ENCODE data around the gene FHAD1. TPM values are rescaled to one million over a fixed set of nuclear protein-coding genes. Genes with fewer than 3 reads are reported as not detected.

FHAD1 gene
- polyA plus RNA-seq, 1 of the 3 experiments (the other 2 are of a cell fraction), result 0.48 TPM

DNA sequence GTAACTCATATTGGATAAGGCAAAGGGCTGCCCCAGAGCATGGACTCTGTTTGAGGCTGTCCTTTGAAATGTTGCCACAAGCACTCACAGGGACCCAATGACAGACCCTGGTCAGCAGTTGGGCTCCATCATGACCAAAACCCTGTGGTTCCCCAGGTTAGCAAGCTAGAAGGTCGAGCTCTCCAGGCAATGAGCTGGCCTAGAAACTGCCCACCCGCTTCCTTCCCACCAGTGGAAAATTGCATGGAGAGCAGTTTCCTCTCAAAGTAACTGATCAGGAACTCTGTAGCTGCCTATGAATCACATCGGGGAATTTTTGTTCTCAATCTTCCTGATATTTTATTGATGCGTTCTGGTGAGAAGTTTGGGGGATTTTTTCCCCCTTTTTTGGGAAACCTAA is 52.8 kb downstream of the FHAD1 start:
- Histone ChIP-seq H4K20me1 (ENCODE audit: insufficient read depth) (no peaks in the 10 kb centered on the region), H3K27me3 (ENCODE audit: insufficient read depth) (no peaks in the 10 kb centered on the region), H3K4me3 (ENCODE audit: low read depth in 2 of 2, low read length in 1 of 2) (no peak overlapping the region), H3K36me3 (replicated peaks in 1 of 2; ENCODE audit: control insufficient read depth in 1 of 2, insufficient read depth in 2 of 2, low read length in 1 of 2) (no peaks in the 10 kb centered on the region), H3K9ac (no peak overlapping the region), H3K4me2 (no peak overlapping the region), H3K9me2 (no peaks in the 10 kb centered on the region), H3K9me3 (no peaks in the 10 kb centered on the region), H3K79me2 (ENCODE audit: insufficient read depth) (no peaks in the 10 kb centered on the region), H3K4me1 (ENCODE audit: control insufficient read depth in 1 of 2, insufficient read depth in 2 of 2, low read depth in 1 of 2, low read length in 1 of 2) (peaks cover 0 to 3% of the 10 kb centered on the region in 2 experiments; a peak in 1 of 4 replicates), H3F3A (replicated peaks; ENCODE audit: insufficient read depth) (no peaks in the 10 kb centered on the region), H2AFZ (ENCODE audit: low read depth) (no peak overlapping the region), H3K27ac (ENCODE audit: low read depth in 2 of 2, low read length in 1 of 2) (no peak overlapping the region)
- 67% methylated on average over 4 of the region's 4 CpGs for WGBS (ENCODE audit: low lambda C conversion rate)
- CTCF ChIA-PET, result interaction anchor here (1.0 to 2.0 kb wide), 4 partner anchors 16 to 253 kb away, joined by 4 to 8 read pairs (median 6); no protein-coding TSS in a partner anchor
- POLR2A ChIA-PET, result interaction anchor here (0.6 kb wide), 1 partner anchor 84 kb away, joined by 3 read pairs; no protein-coding TSS in a partner anchor
- TF ChIP-seq NRF1 (IDR thresholded peaks at IDR 0.05; ENCODE audit: low read depth, low read length) (no peak), EZH2phosphoT487 (IDR thresholded peaks at IDR 0.05; ENCODE audit: borderline replicate concordance, low read depth) (no peak), NFIC (IDR thresholded peaks at IDR 0.05; ENCODE audit: borderline replicate concordance) (no peak), SMC3 (IDR thresholded peaks at IDR 0.05; ENCODE audit: low read depth, low read length) (no peak), RXRA (IDR thresholded peaks at IDR 0.05; ENCODE audit: borderline replicate concordance, low read depth) (no peak), CTCF (IDR thresholded peaks at IDR 0.05) (no peak), TAF1 (IDR thresholded peaks at IDR 0.05; ENCODE audit: borderline replicate concordance, low read depth, low read length) (no peak), POLR2AphosphoS5 (IDR thresholded peaks at IDR 0.05; ENCODE audit: low read depth, low read length) (no peak), CHD2 (IDR thresholded peaks at IDR 0.05; ENCODE audit: low read length, partially characterized antibody) (no peak), USF2 (IDR thresholded peaks at IDR 0.05; ENCODE audit: borderline replicate concordance, low read depth, low read length) (no peak), GATA2 (CRISPR knock-in tag; IDR thresholded peaks at IDR 0.05) (no peak), RFX5 (IDR thresholded peaks at IDR 0.05; ENCODE audit: low read length) (no peak), TEAD4 (IDR thresholded peaks at IDR 0.05; ENCODE audit: borderline replicate concordance, insufficient read depth) (no peak), TCF12 (IDR thresholded peaks at IDR 0.05) (no peak), IRF3 (IDR thresholded peaks at IDR 0.05; ENCODE audit: low read depth, low read length) (no peak), MEF2A (IDR thresholded peaks at IDR 0.05; ENCODE audit: borderline replicate concordance, low read depth) (no peak)
- TF ChIP-seq, protein P1, sequence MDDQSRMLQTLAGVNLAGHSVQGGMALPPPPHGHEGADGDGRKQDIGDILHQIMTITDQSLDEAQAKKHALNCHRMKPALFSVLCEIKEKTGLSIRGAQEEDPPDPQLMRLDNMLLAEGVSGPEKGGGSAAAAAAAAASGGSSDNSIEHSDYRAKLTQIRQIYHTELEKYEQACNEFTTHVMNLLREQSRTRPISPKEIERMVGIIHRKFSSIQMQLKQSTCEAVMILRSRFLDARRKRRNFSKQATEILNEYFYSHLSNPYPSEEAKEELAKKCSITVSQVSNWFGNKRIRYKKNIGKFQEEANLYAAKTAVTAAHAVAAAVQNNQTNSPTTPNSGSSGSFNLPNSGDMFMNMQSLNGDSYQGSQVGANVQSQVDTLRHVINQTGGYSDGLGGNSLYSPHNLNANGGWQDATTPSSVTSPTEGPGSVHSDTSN (IDR thresholded peaks at IDR 0.05), result no peak
- TF ChIP-seq, protein P2, sequence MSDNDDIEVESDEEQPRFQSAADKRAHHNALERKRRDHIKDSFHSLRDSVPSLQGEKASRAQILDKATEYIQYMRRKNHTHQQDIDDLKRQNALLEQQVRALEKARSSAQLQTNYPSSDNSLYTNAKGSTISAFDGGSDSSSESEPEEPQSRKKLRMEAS (IDR thresholded peaks at IDR 0.05; ENCODE audit: low read depth), result no peak
- DNase-seq, result no peak

All from SK-N-SH (cell line).